Esophagus (tissue), 2 donors: Measurements from ENCODE around the gene POLG. TPM values are rescaled to one million over a fixed set of nuclear protein-coding genes. Genes with fewer than 3 reads are reported as not detected.

Source experiments
- H3K27ac ChIP-seq, 2 donors: one replicate each; pipeline ENCODE4 v1.5.1; 2013; ENCODE audit warnings: low read depth in 2 of 2, mild to moderate bottlenecking in 2 of 2, inconsistent platforms in 1 of 2, low read length in 1 of 2, moderate library complexity in 1 of 2
- H3K27me3 ChIP-seq, 2 donors: one replicate each; pipeline ENCODE4 v1.6.1; 2013; ENCODE audit warnings: low read length in 2 of 2, control low read depth in 1 of 2, mild to moderate bottlenecking in 1 of 2; ENCODE audit not compliant: insufficient read depth in 2 of 2, control insufficient read depth in 1 of 2
- H3K36me3 ChIP-seq, 2 donors: one replicate each; pipeline ENCODE4 v1.6.1; 2013; ENCODE audit warnings: low read length in 1 of 2; ENCODE audit not compliant: control insufficient read depth in 2 of 2, insufficient read depth in 2 of 2
- H3K4me1 ChIP-seq, 2 donors: one replicate each; pipeline ENCODE4 v1.6.1; 2013; ENCODE audit warnings: low read length in 1 of 2; ENCODE audit not compliant: control insufficient read depth in 2 of 2, insufficient read depth in 2 of 2
- H3K4me3 ChIP-seq, 2 donors: one replicate each; pipeline ENCODE4 v1.5.1; 2013; ENCODE audit warnings: low read length in 2 of 2, mild to moderate bottlenecking in 2 of 2, low read depth in 1 of 2, moderate library complexity in 1 of 2
- H3K9me3 ChIP-seq, 2 donors: one replicate each; pipeline ENCODE4 v1.6.1; 2013; ENCODE audit warnings: mild to moderate bottlenecking in 2 of 2, low read depth in 1 of 2, low read length in 1 of 2, moderate library complexity in 1 of 2; ENCODE audit not compliant: control insufficient read depth in 2 of 2, insufficient read depth in 1 of 2
- WGBS, 2 donors: extraction: QIAGEN DNeasy Blood & Tissue Kit; methylation state at CpG; one replicate each; pipeline ENCODE4 v1.1.7; 2013; 5-methylcytosine and 5-hydroxymethylcytosine counted together
- polyA plus RNA-seq, 2 donors: library from polyadenylated mRNA; stranded (reverse); fragments of 200-250 nt; gene quantifications; one replicate each; pipeline ENCODE4 v1.2.3, GENCODE V29; 2013
- donor health status: healthy with polysubstance abuse.
- donor health status: Bipolar disorder and iron deficiency.

The POLG gene
- polyA plus RNA-seq, 2 donors = 27.2 to 48.1 TPM

GRCh38 chr15:89317186-89317720 lies 17.4 kb downstream of the POLG start:
- no peak overlapping the region for H3K4me3 ChIP-seq
- H3K4me1 ChIP-seq = no peaks in the 10 kb centered on the region
- H3K27me3 ChIP-seq = no peaks in the 10 kb centered on the region
- H3K36me3 ChIP-seq = peaks cover 31 to 63% of the 10 kb centered on the region in 2 donors
- 75 to 80% methylated on average over 4 of the region's 4 CpGs for WGBS, 2 donors
- no peaks in the 10 kb centered on the region for H3K9me3 ChIP-seq
- no peak overlapping the region for H3K27ac ChIP-seq

GRCh38 chr15:89316504-89316903 lies 18.1 kb downstream of the POLG start:
- H3K9me3 ChIP-seq = no peaks in the 10 kb centered on the region
- no peaks in the 10 kb centered on the region for H3K4me1 ChIP-seq
- H3K4me3 ChIP-seq = no peak overlapping the region
- no peak overlapping the region for H3K27ac ChIP-seq
- WGBS, 2 donors = 89 to 91% methylated on average over 5 of the region's 5 CpGs
- H3K36me3 ChIP-seq = peaks cover 24 to 56% of the 10 kb centered on the region in 2 donors
- no peaks in the 10 kb centered on the region for H3K27me3 ChIP-seq

- no peaks in the 10 kb centered on the region for H3K4me1 ChIP-seq
- no peaks in the 10 kb centered on the region for H3K27me3 ChIP-seq
- 67 to 71% methylated on average over 2 of the region's 2 CpGs for WGBS, 2 donors
- H3K9me3 ChIP-seq = no peaks in the 10 kb centered on the region
- H3K36me3 ChIP-seq = peaks cover 16 to 46% of the 10 kb centered on the region in 2 donors
- H3K4me3 ChIP-seq = no peak overlapping the region
- no peak overlapping the region for H3K27ac ChIP-seq
Observed at GRCh38 chr15:89315375-89315929, 19.2 kb downstream of the POLG start.

- no peak overlapping the region for H3K27ac ChIP-seq
- 65 to 86% methylated on average over 2 of the region's 2 CpGs for WGBS, 2 donors
- H3K27me3 ChIP-seq = no peaks in the 10 kb centered on the region
- no peaks in the 10 kb centered on the region for H3K9me3 ChIP-seq
- H3K4me3 ChIP-seq = no peak overlapping the region
- no peaks in the 10 kb centered on the region for H3K4me1 ChIP-seq
- H3K36me3 ChIP-seq = peaks cover 0 to 3% of the 10 kb centered on the region in 2 donors
Observed at GRCh38 chr15:89309993-89310392, 24.6 kb downstream of the POLG start.

- Histone ChIP-seq H3K36me3 (peaks cover 0 to 2% of the 10 kb centered on the region in 2 donors), H3K27me3 (no peaks in the 10 kb centered on the region), H3K9me3 (no peaks in the 10 kb centered on the region), H3K4me1 (no peaks in the 10 kb centered on the region), H3K4me3 (no peak overlapping the region), H3K27ac (no peak overlapping the region)
- 60 to 64% methylated on average over 3 of the region's 3 CpGs for WGBS, 2 donors
Observed at GRCh38 chr15:89308236-89308635, 26.4 kb downstream of the POLG start.

GRCh38 chr15:89307791-89308190 lies 26.8 kb downstream of the POLG start:
- H3K4me3 ChIP-seq = no peak overlapping the region
- WGBS, 2 donors = 90 to 96% methylated on average over 2 of the region's 2 CpGs
- H3K9me3 ChIP-seq = no peaks in the 10 kb centered on the region
- H3K27me3 ChIP-seq = no peaks in the 10 kb centered on the region
- H3K4me1 ChIP-seq = no peaks in the 10 kb centered on the region
- no peak overlapping the region for H3K27ac ChIP-seq
- peaks cover 0 to 2% of the 10 kb centered on the region in 2 donors for H3K36me3 ChIP-seq

GRCh38 chr15:89307046-89307587 lies 27.5 kb downstream of the POLG start:
- Histone ChIP-seq H3K4me3 (no peak overlapping the region), H3K27me3 (no peaks in the 10 kb centered on the region), H3K9me3 (no peaks in the 10 kb centered on the region), H3K27ac (no peak overlapping the region), H3K4me1 (no peaks in the 10 kb centered on the region), H3K36me3 (peaks cover under 1 to 2% of the 10 kb centered on the region in 2 donors)
- 94% methylated on average over 2 of the region's 2 CpGs for WGBS, 2 donors

GRCh38 chr15:89305395-89305794 lies 29.2 kb downstream of the POLG start:
- H3K27ac ChIP-seq = no peak overlapping the region
- H3K9me3 ChIP-seq = no peaks in the 10 kb centered on the region
- no peaks in the 10 kb centered on the region for H3K27me3 ChIP-seq
- H3K4me3 ChIP-seq = no peak overlapping the region
- no peaks in the 10 kb centered on the region for H3K4me1 ChIP-seq
- peaks cover 2 to 5% of the 10 kb centered on the region in 2 donors for H3K36me3 ChIP-seq
- 82 to 98% methylated on average over 3 of the region's 3 CpGs for WGBS, 2 donors

GRCh38 chr15:89303986-89304385 lies 30.6 kb downstream of the POLG start:
- H3K4me1 ChIP-seq = no peaks in the 10 kb centered on the region
- peaks cover 2 to 5% of the 10 kb centered on the region in 2 donors for H3K36me3 ChIP-seq
- 95 to 99% methylated on average over 2 of the region's 2 CpGs for WGBS, 2 donors
- H3K4me3 ChIP-seq = no peak overlapping the region
- H3K27me3 ChIP-seq = no peaks in the 10 kb centered on the region
- no peaks in the 10 kb centered on the region for H3K9me3 ChIP-seq
- H3K27ac ChIP-seq = no peak overlapping the region
